NB4 (cell line): ENCODE data around the gene ME3.

ENCODE experiments used
- CTCF ChIP-seq: IDR thresholded peaks from one replicate; pipeline ENCODE4 v1.5.1; 2012; ENCODE audit warnings: low read depth, low read length
- POLR2A ChIP-seq: IDR thresholded peaks from 2 replicates; pipeline ENCODE4 v1.6.1; 2011; ENCODE audit warnings: mild to moderate bottlenecking; ENCODE audit not compliant: insufficient read length; ENCODE audit errors: extremely low read depth

GRCh38 chr11:86415026-86415425 is 257.4 kb downstream of the ME3 start:
- TF ChIP-seq CTCF (no peak), POLR2A (no peak)
